Activated gamma-delta T cell treated with Interleukin-2 at 50 U/mL for 16 hours (primary cell): ENCODE data around the gene NRP1.
"Not testable (repeated sequence)": the region's sequence is repeated elsewhere in the genome, so short reads cannot be mapped to it uniquely, and the experiment has no call there.

Experiments
- DNase-seq: peaks from one replicate; pipeline ENCODE4 v3.0.0-alpha.2; 2020

The NRP1 gene

DNA sequence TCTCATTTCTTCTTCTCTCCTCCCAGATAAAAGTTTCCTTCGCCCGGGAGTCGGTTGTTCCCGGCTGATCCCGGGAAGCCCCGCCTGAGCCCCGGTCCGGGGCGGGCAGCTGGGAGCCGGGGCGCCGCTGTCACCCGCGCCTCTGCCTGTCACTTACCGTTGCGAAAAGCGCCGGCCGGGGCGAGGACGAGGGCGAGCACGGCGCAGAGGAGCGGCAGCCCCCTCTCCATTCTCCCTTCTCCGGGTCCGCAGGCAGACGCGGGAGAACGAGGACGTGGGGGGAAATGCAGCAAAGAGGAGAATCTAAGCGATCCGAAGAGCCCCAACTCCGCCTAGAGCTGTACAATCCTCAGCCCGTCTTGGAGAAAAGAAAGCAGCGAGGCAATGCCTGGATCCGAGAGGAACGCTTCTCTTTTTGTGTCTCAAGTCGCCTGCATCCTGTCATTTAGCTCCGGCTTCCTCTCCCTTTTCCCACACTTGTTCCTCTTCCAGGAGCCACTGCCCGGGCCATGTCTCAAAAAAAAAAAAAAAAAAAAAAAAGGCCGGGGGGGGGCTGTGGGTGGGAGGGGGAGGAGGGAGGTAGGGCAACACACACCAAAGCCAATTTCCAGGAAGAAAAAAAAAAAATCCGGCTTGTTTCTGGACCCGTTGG is at the start of gene NRP1:
NRP1 (minus strand) TSS at position 515 of the 652 bp plus-strand sequence; CDS start at position 230, 285 bp downstream.
- DNase-seq, result no peak

DNA sequence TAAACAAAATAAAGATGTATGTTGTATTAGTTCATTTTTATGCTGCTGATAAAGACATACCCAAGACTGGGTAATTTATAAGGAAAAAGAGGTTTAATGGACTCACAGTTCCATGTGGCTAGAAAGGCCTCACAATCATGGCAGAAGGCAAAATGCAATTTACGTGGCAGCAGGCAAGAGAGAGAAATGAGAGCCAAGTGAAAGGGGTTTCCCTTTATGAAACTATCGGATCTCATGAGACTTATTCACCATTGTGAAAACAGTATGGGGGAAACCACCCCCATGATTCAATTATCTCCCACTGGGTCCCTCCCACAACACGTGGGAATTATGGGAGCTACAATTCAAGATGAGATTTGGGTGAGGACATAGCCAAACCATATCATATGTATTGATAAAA is 49.7 kb upstream of the NRP1 start:
- not testable (repeated sequence) for DNase-seq

DNA sequence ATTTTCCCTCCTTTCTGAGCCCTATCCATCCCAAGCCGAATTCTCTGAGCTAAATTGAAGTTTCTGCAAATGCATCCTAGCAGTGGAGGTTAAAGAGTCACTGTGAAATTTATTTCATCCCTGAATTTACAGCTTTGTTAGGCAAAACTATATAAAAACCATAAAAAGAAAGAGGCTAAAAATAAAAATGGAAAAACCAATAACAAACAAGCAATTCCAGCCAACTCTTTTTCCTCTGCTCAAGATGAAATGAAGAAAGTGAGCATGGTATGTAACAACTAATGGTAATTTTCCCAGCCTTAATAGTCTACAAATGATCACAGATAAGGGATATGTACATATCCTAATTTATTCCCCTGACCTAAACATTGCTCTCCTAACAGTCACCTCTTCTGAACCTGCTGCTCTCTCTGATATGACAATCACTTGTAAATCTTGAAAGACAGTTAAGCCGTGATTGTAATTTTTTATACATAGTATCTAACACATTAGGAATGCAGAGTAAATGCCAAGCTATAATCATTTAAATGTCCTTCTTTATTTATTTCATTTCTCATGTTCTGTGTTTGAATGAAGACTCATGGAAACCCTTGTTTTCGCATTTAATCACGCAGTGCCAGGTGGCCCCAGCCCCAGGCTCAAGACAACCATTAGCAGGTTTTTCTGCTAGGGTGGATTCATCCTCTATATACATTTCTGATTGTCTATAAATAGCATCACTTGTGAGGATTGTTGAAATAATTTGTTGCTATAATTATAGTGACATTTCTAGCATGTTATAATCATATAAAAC is 48.6 kb upstream of the NRP1 start:
- DNase-seq, result no peak

DNA sequence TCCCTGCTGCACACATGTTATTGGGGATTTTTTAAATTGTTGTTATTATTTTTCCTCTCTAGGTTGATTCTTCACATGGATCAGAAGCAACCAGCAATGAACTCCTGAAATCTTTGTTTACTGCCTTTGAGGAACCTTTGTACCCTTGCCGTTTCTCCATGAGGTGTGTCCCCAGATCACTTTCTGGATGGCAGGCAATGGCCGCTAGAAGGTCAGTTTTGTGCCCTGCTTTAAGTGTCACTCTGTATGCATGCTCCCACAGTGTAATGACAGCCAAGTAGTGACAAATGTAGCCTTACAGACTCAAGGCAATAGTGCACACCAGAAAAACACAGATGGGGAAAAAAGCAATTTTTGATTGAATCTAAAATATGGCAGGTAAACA is 47.7 kb upstream of the NRP1 start:
- no peak for DNase-seq

DNA sequence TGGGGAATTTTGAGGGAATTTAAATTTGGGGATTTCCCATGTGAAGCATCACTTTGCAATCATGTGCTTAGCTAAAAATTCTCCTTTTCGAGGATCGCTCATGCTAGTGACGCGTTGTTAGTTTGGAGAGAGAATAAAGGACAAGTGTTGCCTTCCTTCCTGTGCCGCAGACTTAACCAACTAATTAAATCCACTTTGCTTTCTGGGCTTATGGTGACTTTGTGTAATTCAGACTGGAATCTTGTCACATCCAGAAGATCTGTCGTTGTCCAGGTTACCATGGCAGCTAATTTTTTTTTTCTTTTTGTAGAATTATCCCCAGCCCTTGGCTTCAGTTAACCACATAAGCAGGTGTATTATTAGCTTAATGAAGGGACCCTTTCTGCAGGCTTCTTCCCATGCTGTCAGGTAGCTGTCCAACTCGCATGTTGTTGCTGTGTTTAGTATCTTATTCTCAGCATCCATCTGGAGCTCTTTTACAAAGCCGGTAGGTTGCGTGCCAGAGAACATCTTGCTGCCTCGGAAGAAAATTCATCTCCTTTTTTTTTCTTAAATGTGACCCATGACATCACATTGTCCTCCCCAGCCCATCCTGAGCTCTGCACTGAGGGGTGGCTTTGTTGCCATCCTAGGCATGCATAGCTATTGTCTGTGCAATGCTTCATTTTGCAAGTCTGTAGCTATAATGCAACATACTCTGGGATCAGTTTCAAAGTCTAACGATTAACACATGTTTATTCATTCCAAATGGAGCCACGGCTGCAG is 47.2 kb upstream of the NRP1 start:
- no peak for DNase-seq

DNA sequence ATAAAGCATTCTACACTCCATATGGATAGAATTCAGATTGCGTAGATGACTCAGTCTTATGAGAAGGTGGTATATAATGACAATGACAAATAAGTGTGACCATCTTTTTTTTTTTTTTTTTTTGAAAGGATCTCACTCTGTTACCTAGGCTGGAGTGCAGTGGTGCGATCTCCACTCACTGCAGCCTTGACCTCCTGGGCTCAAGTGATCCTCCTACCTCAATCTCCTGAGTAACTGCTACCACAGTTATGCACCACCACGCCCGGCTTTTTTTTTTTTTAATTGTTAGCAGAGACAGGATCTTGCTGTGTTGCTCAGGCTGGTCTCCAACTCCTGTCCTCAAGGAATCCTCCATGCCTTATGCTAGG is 43.2 kb upstream of the NRP1 start:
- DNase-seq, result no peak

DNA sequence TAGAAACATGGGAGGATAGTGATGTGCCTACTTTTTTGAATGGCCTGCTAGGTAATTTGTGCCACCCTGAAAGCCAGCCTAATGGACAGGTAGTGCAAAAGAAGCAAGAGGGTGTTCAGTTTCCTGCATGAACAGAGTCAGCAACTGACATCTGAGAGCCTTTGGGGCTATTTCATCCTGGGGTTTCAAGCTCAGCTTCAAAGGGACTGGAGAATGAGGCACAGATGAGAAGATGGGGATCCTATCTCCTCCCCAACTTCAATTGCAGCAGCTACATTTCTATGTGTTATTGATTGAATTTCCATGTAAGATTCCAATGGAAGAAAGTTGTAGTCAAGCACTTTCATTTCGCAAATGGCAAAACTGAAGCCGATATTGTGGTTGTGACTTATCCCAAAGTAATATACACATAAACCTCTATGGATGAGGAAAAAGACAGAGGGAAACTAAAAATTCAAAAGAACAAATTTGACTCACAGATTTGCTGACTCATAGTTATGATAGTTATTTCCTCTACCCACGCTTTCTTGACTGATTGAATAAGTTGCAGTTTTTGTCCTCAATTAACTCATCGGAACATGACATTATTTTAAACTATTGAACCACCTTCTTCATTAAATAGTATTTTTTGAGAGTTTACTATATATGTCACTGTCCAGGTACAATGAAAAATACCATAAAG is 42.6 kb upstream of the NRP1 start:
- no peak for DNase-seq

DNA sequence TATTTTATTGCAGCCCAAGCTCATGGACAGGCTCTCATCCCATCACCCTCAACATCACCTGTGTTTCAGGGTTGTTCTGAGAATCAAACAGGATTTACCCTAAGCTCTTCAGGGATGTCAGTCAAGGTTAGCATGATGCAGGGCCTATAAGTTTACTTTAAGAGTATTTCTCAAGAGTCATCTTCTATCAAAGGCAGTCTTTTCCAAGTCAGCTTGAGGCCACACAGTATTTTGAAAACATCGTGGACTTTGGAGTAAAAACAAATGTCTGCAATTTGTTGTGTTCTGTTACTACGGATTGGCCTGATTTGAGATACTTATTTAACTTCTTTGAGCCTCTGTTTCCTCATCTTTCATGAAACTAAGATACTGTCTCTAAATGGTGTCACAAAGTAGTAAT is 42.0 kb upstream of the NRP1 start:
- DNase-seq, result no peak

DNA sequence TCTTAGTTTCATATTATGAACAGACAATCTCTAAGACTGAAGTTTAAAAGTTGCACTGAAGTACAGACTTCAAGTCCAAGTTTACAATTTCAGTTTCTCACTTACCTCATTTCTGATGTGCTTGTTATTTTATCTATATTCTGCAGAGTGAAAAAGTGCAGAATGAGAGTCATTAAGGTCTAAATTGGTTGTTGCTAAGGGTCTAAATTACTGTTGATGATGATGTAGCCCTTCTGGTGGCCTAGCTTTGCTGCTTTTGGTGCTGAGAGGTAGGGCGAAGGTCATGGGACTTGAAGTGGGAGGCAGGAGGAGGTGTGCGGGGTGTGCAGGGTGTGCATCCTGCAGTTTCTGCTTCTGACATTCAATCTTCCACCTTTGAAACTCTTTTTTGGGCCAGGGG is 38.8 kb upstream of the NRP1 start:
- no peak for DNase-seq

DNA sequence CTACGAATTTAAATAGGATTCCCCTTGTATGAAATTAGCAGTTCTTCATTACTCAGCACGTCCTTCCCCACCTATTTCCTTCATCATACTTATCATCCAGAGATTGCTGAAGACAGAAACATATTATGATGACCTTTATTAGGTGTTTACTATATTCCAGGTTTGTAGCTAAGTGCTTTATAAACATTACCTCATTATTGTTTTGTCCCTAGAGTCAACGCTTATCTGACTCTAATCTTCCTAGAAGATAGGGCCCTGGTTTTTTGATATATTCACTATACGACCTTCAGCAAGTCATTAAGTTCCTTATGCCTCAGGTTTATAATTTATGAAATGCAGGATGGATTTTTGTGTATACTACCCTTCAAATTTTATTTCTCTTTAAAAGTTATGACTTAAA is 36.8 kb upstream of the NRP1 start:
- DNase-seq, result no peak

DNA sequence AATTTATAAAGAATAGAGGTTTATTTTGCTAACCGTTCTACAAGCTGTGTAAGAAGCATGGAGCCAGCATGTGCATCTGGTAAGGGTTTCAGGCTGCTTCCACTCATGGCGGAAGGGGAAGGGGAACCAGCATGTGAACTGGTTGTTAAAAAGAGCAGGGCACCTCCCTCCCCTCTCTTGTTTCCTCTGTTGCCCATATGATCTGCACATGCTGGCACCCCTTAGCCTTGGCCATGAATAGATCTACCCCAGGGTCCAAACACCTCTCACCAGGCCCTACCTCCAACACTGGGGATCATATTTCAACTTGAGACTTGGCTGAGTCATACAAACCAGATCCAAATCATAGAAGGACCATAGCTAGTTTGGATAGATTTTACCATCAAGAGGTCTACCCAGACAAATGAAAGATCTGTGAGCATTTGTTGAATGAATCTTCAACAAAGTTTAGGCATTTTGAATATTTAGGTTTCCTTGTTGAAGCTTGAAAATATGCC is 36.0 kb upstream of the NRP1 start:
- DNase-seq, result no peak

DNA sequence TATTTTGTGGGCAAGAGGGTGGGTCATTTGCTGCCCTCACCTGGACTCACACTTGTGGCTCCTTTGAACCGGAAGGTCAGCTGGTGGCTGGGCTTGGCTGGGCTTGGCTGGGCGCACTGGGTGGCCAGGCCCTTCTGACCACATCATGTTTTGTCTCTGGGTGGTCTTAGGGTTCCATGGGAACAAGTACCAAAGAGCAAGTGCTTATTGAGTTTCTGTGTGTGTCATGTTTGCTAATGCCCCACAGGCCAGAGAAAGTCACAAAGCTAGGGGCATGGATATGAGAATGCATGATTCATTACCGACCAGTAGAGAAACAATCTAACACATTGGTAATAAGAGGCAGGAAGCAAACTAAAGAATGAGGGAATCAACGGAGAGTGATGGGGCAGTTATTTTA is 33.6 kb upstream of the NRP1 start:
- no peak for DNase-seq

DNA sequence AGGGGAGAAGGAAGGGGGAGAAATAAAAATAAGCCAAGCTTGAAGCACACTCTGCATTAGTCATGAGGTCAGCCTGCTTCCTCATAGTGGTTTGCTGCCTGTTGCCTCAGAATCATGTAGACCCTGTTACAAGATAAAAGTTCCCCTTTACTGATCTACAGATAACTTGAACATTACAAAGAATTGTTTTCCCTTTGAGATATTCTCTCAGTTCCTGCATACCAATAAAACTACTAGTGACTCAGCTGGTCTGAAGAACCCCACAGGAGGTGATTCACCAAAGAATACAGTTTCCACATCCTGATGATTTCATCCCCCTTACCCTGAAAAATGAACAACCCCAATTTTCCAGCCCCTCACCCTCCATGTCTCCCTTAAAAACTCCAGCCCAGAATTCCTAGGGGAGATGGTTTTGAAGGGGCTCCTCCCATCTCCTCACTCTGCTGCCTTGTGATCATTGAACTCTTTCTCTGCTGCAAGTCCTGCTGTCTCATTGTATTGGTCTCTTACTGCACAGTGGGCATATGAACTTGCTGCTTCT is 31.5 kb upstream of the NRP1 start:
- DNase-seq, result no peak

DNA sequence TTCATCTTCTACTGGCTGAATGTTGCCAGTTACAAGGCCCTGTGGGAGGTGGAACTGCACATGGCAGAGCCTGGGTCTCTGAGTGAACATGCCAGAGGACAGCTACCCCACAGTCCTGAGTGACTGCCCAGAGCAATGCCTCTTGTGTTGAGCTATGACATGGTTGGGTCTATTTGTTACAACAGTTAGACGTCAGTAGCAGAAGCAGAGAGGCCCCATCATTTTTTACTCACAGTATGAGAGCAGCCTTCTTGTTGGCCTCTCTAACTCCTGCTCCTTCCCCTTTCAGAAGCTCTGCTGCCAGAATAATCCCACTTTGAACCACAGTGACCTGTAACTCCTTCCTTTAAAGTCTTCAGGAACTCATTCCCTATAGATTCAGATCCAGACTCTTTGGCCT is 30.8 kb upstream of the NRP1 start:
- DNase-seq, result no peak

DNA sequence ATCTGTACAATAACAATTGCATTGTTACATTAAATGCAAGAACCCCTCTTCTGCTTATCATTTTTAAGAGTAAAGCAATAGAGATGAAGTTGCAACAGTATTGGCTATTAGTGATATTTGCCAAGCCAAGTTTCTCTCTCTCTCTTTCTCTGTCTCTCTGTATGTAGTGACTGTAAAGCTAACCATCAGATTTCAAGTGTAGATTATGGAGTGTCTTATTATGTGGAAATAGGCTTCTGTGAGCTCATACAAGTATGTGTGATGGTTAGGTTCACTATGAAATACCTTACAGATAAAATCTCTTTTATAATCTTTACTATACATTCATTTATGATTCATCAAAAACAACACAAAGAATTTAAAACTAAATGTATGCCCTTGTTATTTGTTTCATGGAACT is 28.6 kb upstream of the NRP1 start:
- DNase-seq, result no peak

DNA sequence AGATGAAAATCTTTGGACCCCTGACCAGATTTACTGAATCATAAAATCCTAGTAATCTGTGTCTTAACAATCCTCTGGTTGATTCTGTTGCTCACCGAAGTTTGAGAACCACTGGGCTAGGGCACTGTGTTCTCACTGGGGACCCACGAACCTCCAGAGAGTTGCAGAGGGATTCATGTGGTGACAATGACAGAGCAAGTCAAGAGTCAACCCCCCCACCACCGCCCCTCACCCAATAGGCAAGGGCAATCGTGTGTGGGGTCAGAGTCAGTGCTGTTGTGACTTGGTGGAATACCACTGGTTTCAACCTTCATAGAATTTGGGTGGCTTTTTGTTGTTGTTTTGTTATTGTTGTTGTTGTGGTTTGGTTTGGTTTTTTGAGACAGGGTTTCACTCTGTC is 23.5 kb upstream of the NRP1 start:
- DNase-seq, result no peak

DNA sequence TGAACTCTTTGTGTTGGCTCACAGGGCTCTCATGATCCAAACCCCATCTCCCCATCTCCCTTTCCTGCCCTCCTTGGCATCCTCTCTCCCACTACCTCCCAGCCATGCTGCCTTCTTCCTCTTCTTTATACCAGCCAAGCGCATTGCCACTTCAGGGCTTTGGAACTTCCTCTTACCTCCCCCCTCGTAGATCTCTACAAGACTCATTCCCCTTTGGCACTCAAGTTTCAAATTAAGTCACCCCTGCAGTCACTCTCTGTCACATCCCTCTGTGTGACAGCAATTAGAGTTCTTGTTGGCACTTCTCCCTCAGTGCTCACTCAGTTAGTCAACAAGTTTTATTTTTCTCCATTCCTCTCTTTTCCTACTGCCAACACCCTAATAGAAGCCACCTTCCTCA is 20.8 kb upstream of the NRP1 start:
- no peak for DNase-seq

DNA sequence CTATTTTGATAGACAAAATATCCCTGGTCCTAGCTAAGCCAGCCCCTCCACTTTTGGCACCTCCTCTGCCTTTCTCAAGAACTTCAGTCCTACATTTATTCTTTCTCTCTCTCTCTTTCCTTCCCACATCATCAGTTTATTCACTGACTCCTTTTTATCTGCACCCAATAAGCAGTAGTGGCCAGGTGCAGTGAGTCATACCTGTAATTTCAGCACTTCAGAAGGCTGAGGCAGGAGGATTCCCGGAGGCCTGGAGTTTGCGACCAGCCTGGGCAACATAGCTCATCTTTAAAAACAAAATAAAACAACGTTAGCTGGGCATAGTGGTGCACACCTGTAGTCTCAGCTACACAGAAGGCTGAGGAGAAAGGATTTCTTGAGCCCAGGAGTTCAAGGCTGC is 19.4 kb upstream of the NRP1 start:
- DNase-seq, result no peak

DNA sequence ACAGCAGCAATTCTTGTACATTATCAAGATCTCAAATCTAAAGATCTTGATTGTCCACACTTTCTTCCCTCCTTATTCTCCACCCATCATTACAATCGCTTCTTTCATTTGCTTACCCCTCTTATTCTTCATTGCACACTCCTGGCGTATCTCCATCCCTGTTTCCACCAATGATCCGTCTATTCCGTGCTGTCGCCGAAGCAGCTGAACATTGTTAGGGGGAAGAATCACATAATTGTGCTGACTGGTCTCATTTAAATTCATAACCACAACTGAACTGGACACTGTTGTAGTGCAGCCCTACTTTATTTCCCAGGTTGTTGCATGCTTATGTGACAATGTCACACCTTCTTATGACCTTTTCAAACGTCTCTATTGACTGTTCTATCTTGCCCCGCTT is 18.9 kb upstream of the NRP1 start:
- DNase-seq, result no peak

DNA sequence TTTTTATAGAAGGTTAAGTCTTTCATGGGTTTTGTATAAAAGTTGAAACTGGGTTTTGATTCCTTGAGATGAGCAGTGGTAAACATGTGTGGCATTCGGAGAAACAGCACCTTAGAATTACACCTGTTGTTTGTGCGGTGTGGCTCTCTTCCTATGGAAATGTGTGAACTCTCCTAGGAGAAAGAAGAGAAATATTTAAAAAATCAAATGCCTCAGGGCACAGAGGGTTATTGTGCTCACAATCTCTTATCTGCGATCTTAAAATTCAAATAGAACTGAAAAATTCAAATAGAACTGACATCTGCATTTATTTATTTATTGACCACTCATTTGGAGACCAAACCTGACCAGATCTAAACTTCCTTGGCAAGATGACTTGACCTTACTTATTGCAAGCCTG is 18.1 kb upstream of the NRP1 start:
- no peak for DNase-seq

DNA sequence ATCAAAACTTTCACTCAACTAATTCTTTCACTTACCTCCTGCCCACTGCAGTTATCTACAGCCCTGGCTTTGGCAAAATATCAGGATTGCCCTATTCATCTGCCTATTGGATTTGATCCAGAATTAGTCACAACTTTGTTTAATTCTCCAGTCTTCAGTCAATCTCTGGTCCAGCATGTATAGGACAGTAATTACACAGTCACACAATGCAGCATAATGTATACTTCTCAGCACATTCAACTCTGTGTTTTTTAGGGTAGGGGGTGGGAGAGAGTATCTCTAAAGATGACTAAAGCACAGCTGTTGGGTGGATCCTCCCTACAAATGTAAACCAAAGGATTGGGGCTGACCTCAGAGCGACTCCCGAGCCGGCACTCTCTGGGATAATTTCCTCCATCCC is 17.7 kb upstream of the NRP1 start:
- no peak for DNase-seq

DNA sequence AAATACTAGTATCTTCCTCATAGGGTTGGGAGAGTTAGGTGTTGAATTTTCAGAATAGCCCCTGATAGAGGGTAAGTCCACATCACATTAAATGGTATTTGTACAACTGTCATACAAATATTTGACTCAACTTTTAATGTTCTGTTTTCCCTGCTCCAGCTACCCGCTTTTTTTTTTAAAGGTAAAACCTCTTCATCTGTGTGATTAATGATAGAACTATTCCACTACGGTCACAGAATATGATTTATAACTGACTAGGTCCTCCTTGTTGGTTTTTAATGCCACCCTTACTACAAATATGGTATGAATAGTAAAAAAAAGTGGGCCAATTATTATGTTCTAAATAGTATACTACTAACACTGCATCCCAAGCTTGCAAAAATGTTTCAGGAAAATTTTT is 15.6 kb upstream of the NRP1 start:
- DNase-seq, result no peak

DNA sequence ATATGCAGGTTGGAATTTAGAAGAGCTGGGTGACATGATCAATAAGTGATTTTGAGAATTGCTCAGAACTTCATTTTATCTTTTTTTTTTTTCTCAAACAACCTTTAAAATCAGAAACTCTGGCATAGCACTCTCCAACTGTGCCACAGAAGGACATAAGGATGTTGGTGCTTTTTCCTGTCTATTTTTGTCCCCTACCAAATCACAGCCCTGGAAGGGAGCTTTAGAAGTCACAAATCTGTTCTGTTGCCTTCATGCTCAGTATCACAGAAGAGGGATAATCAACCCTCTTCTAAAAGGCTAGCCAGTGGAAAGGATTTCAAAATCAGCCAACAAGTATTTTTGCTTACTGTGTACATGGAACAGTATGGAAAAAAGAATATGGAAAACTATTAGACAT is 14.8 kb upstream of the NRP1 start:
- DNase-seq, result no peak
